Calu3 (cell line): Measurements from ENCODE around the gene CDH3. TPM values are rescaled to one million over a fixed set of nuclear protein-coding genes. Genes with fewer than 3 reads are reported as not detected.

Experiments used
- BruUV-seq: library from RNA; stranded (reverse); fragments of 400-500 nt; replicated peaks from 2 replicates; lab custom pipeline; 2021; lab: Mats Ljungman, UMichigan
- CTCF ChIA-PET: fragments of 300-600 bp; sonication (Branson Sonifier 250); formaldehyde crosslinking; loops from one replicate; lab custom pipeline; 2022; ENCODE audit warnings: antibody characterized with exemption; lab: Charles Lee
- DNase-seq: peaks from one replicate; pipeline ENCODE4 v3.0.0; 2022
- H3K27ac Mint-ChIP-seq: one replicate; pipeline ENCODE4 v1.8.0; 2022; ENCODE audit warnings: mixed read lengths; ENCODE audit not compliant: unreplicated experiment
- H3K27me3 Mint-ChIP-seq: one replicate; pipeline ENCODE4 v1.8.0; 2022; ENCODE audit warnings: mixed read lengths; ENCODE audit not compliant: unreplicated experiment
- H3K36me3 Mint-ChIP-seq: one replicate; pipeline ENCODE4 v1.8.0; 2022; ENCODE audit warnings: mild to moderate bottlenecking, moderate library complexity, mixed read lengths; ENCODE audit not compliant: insufficient read depth, unreplicated experiment
- H3K4me1 Mint-ChIP-seq: one replicate; pipeline ENCODE4 v1.8.0; 2022; ENCODE audit warnings: mild to moderate bottlenecking, low read depth, mixed read lengths; ENCODE audit not compliant: unreplicated experiment
- H3K4me3 Mint-ChIP-seq: one replicate; pipeline ENCODE4 v1.8.0; 2022; ENCODE audit warnings: mild to moderate bottlenecking, low read depth, moderate library complexity, mixed read lengths; ENCODE audit not compliant: unreplicated experiment
- H3K9me3 Mint-ChIP-seq: one replicate; pipeline ENCODE4 v1.8.0; 2022; ENCODE audit warnings: low read depth, mixed read lengths; ENCODE audit not compliant: unreplicated experiment
- intact Hi-C: fragments of 100-400 bp; cut with micrococcal nuclease; formaldehyde crosslinking; loops from one replicate; pipeline ENCODE4 v1.10.0; 2022; ENCODE audit not compliant: unreplicated experiment
- total RNA-seq: library from RNA; stranded (reverse); gene quantifications from 2 replicates; pipeline ENCODE4 v1.2.3, GENCODE V29; 2022
- TF ChIP-seq, protein P1 (sequence below): fragments of 200-600 bp; IDR thresholded peaks from one replicate; pipeline ENCODE4 v1.8.0; 2022; ENCODE audit warnings: antibody characterized with exemption; ENCODE audit not compliant: unreplicated experiment

Gene CDH3
- total RNA-seq, 1 experiment from 2014 or later: 41.7 TPM

DNA sequence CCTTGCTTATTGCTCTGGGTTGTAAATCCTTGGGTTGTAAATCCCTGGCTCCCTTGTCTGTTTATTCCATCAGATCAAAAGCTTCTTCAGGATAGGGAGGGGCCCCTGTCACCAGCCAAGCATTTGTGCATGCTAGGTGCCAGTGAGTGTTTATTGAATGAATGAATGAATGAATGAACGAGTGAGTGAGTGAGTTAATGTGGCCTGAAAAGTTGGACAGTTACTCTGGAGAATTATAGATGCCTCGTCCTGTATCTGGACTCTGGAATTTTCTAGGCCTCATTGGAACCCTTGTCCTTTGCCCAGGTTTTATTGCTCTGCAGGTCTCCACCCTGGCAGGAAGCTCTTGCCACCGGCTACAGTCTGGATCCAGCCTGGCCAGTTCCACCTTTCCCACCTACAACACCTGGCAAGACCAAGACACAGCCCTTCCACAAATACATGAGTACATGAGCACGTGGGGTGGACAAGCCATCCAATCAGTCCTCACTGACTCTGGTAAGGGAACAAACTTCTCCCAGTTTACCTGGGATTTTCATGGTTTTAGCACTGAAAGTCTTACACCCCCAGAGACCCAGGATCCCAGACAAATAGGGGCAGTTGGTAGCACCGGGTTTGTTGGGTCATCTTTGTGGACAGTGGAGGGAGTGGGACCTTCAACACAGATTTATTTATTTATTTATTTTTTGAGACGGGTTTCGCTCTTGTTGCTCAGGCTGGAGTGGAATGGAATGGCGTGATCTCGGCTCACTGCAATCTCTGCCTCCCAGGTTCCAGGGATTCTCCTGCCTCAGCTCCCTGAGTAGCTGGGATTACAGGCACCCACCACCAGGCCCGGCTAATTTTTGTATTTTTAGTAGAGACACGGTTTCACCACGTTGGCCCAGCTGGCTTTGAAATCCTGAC is 77.3 kb downstream of the CDH3 start:
- no peaks in the 10 kb centered on the region for H3K4me1 Mint-ChIP-seq
- H3K36me3 Mint-ChIP-seq: peaks cover 5% of the 10 kb centered on the region
- CTCF ChIA-PET: interaction anchor here (0.6 to 1.1 kb wide), 2 partner anchors 10 to 76 kb away, joined by 3 to 4 read pairs; no protein-coding TSS in a partner anchor
- TF ChIP-seq, protein P1, sequence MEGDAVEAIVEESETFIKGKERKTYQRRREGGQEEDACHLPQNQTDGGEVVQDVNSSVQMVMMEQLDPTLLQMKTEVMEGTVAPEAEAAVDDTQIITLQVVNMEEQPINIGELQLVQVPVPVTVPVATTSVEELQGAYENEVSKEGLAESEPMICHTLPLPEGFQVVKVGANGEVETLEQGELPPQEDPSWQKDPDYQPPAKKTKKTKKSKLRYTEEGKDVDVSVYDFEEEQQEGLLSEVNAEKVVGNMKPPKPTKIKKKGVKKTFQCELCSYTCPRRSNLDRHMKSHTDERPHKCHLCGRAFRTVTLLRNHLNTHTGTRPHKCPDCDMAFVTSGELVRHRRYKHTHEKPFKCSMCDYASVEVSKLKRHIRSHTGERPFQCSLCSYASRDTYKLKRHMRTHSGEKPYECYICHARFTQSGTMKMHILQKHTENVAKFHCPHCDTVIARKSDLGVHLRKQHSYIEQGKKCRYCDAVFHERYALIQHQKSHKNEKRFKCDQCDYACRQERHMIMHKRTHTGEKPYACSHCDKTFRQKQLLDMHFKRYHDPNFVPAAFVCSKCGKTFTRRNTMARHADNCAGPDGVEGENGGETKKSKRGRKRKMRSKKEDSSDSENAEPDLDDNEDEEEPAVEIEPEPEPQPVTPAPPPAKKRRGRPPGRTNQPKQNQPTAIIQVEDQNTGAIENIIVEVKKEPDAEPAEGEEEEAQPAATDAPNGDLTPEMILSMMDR: no peak
- no peak for DNase-seq
- H3K27ac Mint-ChIP-seq: no peak overlapping the region
- intact Hi-C loops: no loop called here
- no TSS peak for BruUV-seq
- no peaks in the 10 kb centered on the region for H3K9me3 Mint-ChIP-seq
- H3K27me3 Mint-ChIP-seq: no peaks in the 10 kb centered on the region
- no peak overlapping the region for H3K4me3 Mint-ChIP-seq

- Mint-ChIP-seq H3K27ac (no peak overlapping the region), H3K36me3 (peaks cover 10% of the 10 kb centered on the region), H3K4me1 (no peaks in the 10 kb centered on the region), H3K4me3 (no peak overlapping the region), H3K9me3 (no peaks in the 10 kb centered on the region), H3K27me3 (no peaks in the 10 kb centered on the region)
- CTCF ChIA-PET: no interaction called here
- TF ChIP-seq, protein P1: no peak
- intact Hi-C loops: no loop called here
- DNase-seq: no peak
- no TSS peak for BruUV-seq
Observed at GRCh38 chr16:68724797-68725196, 79.7 kb downstream of the CDH3 start.

DNA sequence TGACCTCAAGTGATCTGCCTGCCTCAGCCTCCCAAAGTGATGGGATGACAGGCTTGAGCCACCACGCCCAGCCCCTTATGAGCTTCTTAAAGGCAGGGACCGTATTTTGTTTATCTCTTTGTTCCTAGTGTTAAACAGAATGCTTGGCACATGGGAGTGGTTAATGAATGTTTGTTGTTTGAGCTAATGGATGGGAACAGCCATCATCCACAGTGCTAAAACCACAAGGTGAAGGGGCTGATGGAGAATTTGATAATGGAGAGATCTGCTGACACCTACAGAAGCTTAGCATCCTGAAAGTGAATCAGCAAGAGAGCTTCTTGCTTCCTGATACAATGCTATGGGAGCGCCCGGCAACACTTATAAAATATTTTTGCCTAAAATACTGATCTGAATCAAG is 83.4 kb downstream of the CDH3 start:
- no TSS peak for BruUV-seq
- TF ChIP-seq, protein P1: no peak
- intact Hi-C loops: no loop called here
- H3K9me3 Mint-ChIP-seq: no peaks in the 10 kb centered on the region
- no peak for DNase-seq
- CTCF ChIA-PET: interaction anchor here (1.1 kb wide), 1 partner anchor 60 kb away, joined by 8 read pairs; no protein-coding TSS in a partner anchor
- peaks cover 15% of the 10 kb centered on the region for H3K4me1 Mint-ChIP-seq
- peaks cover 5% of the 10 kb centered on the region for H3K36me3 Mint-ChIP-seq
- H3K27me3 Mint-ChIP-seq: no peaks in the 10 kb centered on the region
- H3K27ac Mint-ChIP-seq: no peak overlapping the region
- H3K4me3 Mint-ChIP-seq: no peak overlapping the region

GRCh38 chr16:68731637-68732036 is 86.5 kb downstream of the CDH3 start:
- H3K27ac Mint-ChIP-seq: no peak overlapping the region
- TF ChIP-seq, protein P1: no peak
- BruUV-seq: no TSS peak
- no peaks in the 10 kb centered on the region for H3K27me3 Mint-ChIP-seq
- H3K4me1 Mint-ChIP-seq: peaks cover 15% of the 10 kb centered on the region
- H3K36me3 Mint-ChIP-seq: peaks cover 7% of the 10 kb centered on the region
- CTCF ChIA-PET: interaction anchor here (0.6 kb wide), 1 partner anchor 109 kb away, joined by 5 read pairs; no protein-coding TSS in a partner anchor
- no peak overlapping the region for H3K4me3 Mint-ChIP-seq
- DNase-seq: no peak
- intact Hi-C loops: no loop called here
- no peaks in the 10 kb centered on the region for H3K9me3 Mint-ChIP-seq
